GM20000 (cell line): ENCODE data around the gene TMPRSS13.
"Not testable (repeated sequence)": the region's sequence is repeated elsewhere in the genome, so short reads cannot be mapped to it uniquely, and the experiment has no call there.

Experiments
- DNase-seq: peaks from one replicate; pipeline ENCODE4 v3.0.0; 2012; ENCODE audit warnings: low spot score
- TF ChIP-seq, protein P1 (sequence below): IDR thresholded peaks from 2 replicates; pipeline ENCODE4 v1.5.1; 2012; ENCODE audit warnings: mild to moderate bottlenecking, control low read depth; ENCODE audit errors: extremely low read depth, missing control alignments

The TMPRSS13 gene

DNA sequence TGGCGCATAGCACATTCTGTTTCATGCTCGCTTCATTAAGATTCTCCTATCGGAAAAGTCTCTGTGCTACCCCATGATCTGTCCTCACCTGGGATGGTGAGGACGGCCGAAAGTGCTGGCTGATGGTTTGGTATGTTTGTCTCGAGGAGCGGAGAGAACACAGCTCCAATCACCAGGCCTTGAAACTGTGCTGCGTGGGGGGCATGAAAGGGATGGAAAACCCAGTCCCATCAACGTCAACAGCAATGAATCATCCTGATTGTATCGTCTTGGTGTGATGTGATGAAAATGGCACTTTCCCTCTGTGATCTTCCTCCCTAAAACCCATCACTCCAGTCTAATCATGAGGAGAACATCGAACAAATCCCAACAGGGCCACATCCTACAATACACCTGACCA, 61.1 kb downstream of the TMPRSS13 start:
- TF ChIP-seq, protein P1, sequence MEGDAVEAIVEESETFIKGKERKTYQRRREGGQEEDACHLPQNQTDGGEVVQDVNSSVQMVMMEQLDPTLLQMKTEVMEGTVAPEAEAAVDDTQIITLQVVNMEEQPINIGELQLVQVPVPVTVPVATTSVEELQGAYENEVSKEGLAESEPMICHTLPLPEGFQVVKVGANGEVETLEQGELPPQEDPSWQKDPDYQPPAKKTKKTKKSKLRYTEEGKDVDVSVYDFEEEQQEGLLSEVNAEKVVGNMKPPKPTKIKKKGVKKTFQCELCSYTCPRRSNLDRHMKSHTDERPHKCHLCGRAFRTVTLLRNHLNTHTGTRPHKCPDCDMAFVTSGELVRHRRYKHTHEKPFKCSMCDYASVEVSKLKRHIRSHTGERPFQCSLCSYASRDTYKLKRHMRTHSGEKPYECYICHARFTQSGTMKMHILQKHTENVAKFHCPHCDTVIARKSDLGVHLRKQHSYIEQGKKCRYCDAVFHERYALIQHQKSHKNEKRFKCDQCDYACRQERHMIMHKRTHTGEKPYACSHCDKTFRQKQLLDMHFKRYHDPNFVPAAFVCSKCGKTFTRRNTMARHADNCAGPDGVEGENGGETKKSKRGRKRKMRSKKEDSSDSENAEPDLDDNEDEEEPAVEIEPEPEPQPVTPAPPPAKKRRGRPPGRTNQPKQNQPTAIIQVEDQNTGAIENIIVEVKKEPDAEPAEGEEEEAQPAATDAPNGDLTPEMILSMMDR, result no peak

GRCh38 chr11:117866526-117866925, 62.7 kb downstream of the TMPRSS13 start:
- DNase-seq, result no peak
- TF ChIP-seq, protein P1, result no peak

More for the DNA sequence above, 61.1 kb downstream of the TMPRSS13 start:
- no peak for DNase-seq

- not testable (repeated sequence) for DNase-seq
Measured at GRCh38 chr11:117865546-117865945, 63.7 kb downstream of the TMPRSS13 start.

GRCh38 chr11:117863383-117863782, 65.8 kb downstream of the TMPRSS13 start:
- DNase-seq, result no peak
- TF ChIP-seq, protein P1, result no peak

- DNase-seq, result no peak
- TF ChIP-seq, protein P1, result no peak
Measured at GRCh38 chr11:117862753-117863152, 66.4 kb downstream of the TMPRSS13 start.

DNA sequence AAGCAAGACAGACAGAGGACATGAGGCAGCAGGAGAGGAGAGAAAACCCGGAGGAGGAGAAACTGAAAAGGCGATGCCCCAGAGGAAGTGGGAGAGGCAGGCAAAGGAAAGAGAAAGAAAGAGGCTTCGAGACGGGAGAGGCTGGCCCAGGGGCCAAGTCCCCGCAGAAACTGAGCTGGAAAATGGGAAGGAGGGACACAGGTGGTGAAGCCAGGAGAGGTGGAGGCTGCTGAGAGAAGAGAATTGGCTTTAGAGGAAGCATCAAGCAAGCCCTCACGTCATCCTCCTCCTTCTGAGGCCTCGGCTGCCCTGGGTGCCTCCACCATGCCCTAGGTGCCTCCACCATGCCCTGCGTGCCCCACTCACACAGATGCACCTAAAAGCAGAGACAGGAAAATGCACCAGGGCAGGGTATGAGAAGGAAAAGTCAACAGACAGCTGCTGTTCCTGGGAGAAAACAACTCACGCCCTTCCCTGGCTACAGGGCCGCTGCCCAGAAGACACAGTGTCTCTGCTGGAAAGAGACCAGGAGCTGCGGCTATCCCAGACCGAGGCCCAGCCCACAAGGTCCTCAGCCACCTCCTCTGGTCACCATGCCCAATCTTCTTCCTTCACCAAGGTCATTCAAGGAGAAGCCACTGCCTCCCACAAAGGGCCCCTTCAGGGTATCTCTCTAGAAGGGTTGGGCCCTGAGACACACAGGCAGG, 67.0 kb downstream of the TMPRSS13 start:
- no peak for DNase-seq
- TF ChIP-seq, protein P1, result no peak

- no peak for DNase-seq
Measured at GRCh38 chr11:117861151-117862018, 67.8 kb downstream of the TMPRSS13 start.

More at GRCh38 chr11:117861151-117862018, 67.8 kb downstream of the TMPRSS13 start:
- TF ChIP-seq, protein P1, result no peak
